Measurements from ENCODE around the gene NSFL1C.

DNA sequence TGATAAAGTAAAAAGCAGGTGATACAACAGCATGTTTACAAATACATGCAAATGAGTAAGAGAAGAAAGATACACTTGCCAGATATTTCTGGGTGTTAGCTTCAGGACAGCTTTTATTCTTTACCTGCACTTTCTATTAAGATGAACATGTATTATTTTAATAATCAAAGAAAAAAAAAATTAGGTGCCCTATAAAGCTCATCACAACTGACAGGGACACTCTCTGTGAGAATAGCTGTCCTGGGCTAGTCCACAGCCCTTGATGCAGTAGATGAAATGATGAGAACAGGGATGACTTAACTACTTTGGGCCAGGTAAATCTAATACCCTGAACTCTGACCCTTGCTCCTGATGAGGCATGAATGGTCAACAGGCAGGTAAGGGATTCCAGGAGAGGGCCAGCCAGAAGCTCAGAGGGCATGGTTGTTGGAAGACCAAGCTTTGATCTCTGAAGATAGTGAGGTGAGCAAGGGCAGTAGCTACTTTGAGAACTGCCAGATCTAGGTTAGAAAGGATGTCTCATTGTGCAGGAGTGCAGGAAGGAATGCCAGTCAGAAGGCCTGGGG, 15.6 kb downstream of the NSFL1C start:
- TF ChIP-seq, protein P1, sequence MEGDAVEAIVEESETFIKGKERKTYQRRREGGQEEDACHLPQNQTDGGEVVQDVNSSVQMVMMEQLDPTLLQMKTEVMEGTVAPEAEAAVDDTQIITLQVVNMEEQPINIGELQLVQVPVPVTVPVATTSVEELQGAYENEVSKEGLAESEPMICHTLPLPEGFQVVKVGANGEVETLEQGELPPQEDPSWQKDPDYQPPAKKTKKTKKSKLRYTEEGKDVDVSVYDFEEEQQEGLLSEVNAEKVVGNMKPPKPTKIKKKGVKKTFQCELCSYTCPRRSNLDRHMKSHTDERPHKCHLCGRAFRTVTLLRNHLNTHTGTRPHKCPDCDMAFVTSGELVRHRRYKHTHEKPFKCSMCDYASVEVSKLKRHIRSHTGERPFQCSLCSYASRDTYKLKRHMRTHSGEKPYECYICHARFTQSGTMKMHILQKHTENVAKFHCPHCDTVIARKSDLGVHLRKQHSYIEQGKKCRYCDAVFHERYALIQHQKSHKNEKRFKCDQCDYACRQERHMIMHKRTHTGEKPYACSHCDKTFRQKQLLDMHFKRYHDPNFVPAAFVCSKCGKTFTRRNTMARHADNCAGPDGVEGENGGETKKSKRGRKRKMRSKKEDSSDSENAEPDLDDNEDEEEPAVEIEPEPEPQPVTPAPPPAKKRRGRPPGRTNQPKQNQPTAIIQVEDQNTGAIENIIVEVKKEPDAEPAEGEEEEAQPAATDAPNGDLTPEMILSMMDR (IDR thresholded peaks at IDR 0.05; ENCODE audit: insufficient read depth, low read length, poor library complexity, severe bottlenecking), result no peak
- no peak for TF ChIP-seq EZH2phosphoT487 (conservative IDR thresholded peaks at IDR 0.05; ENCODE audit: low read length)

Data from SU-DHL-6 (cell line).